GM18861 (cell line): ENCODE results near the gene VDAC1.
"Not testable (repeated sequence)": the region's sequence is repeated elsewhere in the genome, so short reads cannot be mapped to it uniquely, and the experiment has no call there.

Experiments
- ATAC-seq: cut with Tn5 transposase; IDR thresholded peaks from one replicate; pipeline ENCODE4 v1.9.1; 2021; ENCODE audit not compliant: unreplicated experiment

Gene VDAC1

DNA sequence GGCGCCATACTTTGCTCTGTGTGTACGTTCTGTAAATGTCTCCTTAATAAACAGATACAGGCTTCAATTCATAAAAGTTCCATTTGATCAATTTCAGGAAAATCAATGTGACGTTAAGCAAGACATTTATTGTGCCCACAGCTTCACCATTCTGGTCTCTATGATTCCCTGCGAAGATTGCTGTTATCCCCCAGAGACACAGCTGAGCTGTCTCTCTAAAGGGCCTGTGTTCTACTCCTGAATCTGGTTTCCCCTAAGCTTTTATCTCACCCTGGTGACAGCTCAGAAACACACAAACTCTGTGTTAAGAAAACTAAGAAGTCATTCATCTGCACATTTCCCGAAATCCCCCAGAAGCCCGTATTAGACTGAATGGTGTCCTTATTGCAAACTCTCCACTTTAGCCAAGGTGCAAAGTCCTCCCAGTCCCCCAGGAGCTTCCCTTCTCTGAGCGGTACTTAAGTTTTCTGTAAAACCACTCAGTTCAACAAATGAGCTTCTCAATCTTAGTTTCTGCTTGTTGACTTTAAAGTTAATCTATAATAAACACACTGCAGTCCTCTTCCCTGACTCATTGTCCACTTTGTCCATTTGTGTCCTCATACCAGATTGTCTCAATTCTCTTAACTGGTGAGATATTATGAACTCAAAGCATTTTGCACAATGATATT, 35.0 kb downstream of the VDAC1 start:
- ATAC-seq = no peak

DNA sequence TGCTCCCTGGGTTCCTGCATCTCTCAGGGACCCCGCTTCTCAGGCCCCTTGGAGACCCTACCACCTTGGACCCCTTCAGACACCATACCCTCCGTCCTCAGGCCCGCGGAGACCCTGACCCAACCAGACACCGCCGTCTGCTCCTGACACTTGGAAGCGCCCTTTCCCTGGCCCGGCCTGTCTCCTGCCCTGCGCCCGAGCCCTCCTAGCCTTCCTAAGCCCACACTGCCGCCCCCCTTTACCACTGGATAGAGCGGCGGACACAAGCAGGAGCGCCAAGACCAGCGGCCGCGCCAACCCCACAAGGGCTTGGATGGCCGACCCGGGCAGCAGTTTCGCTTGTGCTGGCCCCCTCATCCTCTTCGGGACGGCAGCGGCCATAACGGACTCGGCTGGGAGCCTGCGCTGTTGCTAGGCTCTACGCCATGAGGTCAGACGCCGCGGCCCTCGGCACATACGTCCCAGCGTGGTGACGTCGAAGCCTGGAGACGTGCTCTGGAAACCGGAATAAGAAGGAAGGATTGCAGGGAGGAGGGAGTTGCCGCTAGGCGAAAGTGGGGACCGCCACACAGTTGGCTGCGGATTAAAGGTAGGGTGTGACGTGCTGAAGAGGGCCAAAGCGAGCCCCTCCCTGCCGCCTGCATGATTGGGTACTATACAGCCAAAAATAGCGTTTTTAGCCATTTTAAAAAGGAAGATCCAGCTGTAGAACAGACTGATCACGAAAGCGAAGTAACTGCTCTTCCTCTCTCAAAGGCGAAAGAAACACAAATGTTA, 36.4 kb downstream of the VDAC1 start, which contains the start of gene C5orf15:
TSS of gene C5orf15 (minus strand) at position 422 of the 777 bp plus-strand sequence. CDS start at position 381, 41 bp downstream.
- peak; percentile 87 for ATAC-seq

- ATAC-seq = no peak
These were observed 37.0 kb downstream of the VDAC1 start for GRCh38 chr5:133967698-133968203.

DNA sequence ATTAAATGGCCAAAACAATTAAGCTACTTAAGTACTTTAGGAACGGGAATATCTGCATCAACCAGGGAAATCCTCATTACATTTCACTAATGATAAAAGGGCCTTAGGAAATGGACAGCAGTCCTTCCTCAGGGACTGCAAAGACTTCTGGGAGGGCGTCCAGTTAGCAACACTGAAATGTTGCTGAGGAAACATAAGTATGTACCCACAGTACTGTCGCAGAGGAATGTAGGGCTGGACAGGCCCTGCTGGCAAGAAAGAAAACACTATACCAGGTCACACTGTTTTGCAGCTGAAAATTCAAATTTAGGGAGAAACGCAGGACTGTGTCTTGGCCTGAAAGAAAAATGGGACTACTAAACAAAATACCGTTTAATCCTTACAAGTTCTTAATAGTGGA, 37.7 kb downstream of the VDAC1 start:
- no peak for ATAC-seq

DNA sequence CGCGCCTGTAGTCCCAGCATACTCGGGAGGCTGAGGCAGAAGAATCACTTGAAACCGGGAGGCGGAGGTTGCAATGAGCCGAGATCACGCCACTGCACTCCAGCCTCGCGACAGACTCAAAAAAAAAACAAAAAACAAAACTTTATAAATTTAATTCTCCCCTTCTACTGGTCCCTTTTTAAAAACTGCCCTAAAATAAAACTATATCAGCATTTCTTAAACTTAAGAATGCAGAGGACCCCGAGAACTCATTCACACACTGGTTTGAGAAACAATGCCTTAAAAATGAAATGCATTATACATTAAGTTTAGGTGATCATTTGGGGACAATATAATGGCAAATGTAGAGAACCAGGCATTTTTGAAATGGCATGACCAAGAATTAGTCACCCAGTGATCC, 38.7 kb downstream of the VDAC1 start:
- no peak for ATAC-seq

GRCh38 chr5:133963493-133964128, 41.2 kb downstream of the VDAC1 start:
- ATAC-seq = no peak

DNA sequence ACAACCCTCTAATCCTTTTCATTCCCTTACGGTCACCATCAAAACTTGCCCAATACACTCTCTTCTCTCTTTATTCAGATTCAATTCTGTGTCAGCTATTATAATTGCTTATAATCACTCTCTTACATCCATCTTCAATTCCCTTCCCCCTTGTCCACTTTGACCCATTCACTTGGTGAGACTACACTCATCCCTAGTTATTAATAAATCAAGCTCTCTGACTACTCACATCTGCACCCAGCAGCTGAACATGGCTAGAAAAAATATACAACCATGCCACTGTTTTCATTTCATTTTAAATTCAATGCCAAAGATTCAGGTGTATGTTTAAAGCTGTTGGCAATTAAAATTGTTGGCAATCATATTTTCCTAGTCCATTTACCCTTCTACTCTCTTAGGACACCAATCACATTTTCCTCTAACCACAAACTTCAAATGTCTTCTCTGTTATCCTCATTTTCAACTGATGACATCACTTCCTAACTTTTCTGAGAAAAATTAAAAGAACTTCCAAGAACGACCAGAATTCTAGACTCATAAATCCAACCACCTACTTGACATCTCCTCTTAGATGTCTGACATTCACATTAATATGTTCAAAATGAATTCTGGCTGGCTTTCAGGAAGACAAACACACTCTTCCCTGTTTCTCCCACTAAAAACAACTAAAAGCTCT, 41.8 kb downstream of the VDAC1 start:
- ATAC-seq = no peak

- no peak for ATAC-seq
These were observed 42.6 kb downstream of the VDAC1 start for GRCh38 chr5:133962131-133962530.

- ATAC-seq = no peak
These were observed 45.1 kb downstream of the VDAC1 start for GRCh38 chr5:133959643-133960042.

DNA sequence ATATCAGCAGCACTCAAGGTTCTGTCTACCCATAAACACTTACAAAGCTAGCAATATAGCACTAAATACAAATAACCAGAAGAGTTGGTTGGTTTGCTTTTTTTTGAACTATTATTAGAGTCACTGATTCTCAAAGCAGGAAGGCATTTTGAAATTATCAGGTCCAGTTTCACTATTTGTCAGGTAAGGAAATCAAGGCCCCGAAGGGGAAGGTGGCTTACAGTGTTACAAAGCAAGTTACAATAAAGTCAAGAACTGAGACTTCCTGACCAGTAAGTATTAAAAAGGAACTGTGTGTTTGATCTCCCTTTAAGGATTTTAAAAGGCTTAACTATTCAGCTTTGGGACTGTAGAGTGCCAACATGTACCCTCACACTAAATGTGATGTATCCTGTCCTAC, 47.2 kb downstream of the VDAC1 start:
- peak; percentile 76 for ATAC-seq

GRCh38 chr5:133957080-133957479, 47.7 kb downstream of the VDAC1 start:
- no peak for ATAC-seq

DNA sequence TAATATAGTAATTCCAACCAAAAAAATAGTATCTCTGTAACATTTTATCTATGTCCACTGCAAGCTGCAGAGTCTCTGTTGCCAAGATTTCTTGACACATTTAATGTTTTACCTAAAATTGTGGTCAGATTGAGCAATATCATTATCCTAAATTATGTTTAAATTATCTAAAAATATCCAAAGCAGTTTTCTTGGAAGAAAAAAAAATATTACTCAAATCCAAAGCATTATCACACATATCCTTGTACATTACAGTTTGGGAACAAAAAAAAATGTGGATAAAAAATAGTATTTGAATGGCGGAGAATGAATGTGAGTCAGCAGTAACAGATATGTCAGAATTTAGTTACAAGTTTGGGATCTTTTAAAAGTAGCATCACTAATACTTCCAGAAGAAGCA, 48.6 kb downstream of the VDAC1 start:
- not testable (repeated sequence) for ATAC-seq

DNA sequence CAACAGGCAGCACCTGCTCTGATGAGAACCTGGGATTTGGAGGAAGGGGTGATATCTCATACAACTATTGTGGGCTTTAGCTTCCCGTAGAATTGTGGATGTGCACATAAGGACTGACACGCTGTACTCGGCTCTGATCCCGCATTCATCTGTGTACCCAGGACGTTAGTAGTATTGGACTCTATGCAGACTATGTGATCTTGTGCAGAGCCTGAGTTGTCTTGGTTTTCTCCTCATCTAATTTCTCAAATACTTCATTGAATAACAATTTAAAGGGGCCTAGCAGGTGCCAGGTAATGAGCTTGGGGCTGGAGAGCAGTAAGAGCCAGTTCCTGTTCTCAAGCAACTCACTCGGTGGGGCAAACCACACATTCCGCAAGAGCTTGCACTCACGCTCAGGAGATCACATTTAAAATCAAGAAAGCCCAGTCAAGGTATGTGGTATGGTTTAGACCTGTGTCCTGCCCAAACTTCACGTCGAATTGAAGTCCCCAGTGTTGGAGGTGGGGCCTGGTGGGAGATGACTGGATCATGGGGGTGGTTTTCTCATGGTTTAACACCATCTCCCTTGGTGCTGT, 51.1 kb downstream of the VDAC1 start:
- no peak for ATAC-seq

GRCh38 chr5:133952729-133953567, 51.8 kb downstream of the VDAC1 start:
- ATAC-seq = no peak

GRCh38 chr5:133950821-133951612, 53.8 kb downstream of the VDAC1 start:
- no peak for ATAC-seq

- ATAC-seq = no peak
These were observed 56.1 kb downstream of the VDAC1 start for GRCh38 chr5:133948721-133949120.

GRCh38 chr5:133947431-133947841, 57.3 kb downstream of the VDAC1 start:
- no peak for ATAC-seq

DNA sequence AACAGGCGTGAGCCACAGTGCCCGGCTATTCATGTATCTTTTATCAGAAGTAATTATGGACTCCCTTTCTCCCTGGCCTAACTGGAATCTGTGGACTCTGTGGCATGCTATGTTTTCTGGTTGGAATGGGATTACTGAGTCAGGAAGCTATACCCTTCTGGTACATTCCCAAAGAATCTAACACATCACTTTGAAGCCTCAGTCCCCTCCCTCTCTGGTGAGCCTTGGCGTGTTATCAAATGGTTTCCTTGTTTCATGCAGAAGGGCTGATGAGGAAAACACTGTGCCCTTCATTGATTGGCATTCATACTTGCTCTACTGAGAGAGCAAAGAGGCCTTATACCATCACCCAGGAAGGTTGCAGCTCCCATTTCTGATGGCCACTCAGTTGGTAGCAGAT, 59.2 kb downstream of the VDAC1 start:
- no peak for ATAC-seq
